Heart right ventricle (tissue), 16 donors: ENCODE results near the gene NELFB. TPM values are rescaled to one million over a fixed set of nuclear protein-coding genes. Genes with fewer than 3 reads are reported as not detected.

Experiments
- ATAC-seq, 8 donors: fragments of 200-7000 bp; cut with Tn5 transposase; one replicate each; pipeline ENCODE4 v1.9.1; 2020; ENCODE audit warnings: mild to moderate bottlenecking in 8 of 8, moderate library complexity in 8 of 8, moderate number of reproducible peaks in 1 of 8
- DNase-seq, 2 donors: peaks; one replicate each; pipeline ENCODE4 v3.0.0-alpha.2; 2020
- H3K27ac ChIP-seq, 10 donors: fragments of 200-600 bp; sonication (generic) in 2 of 10; one replicate each; pipeline versions ENCODE4 v1.5.0 to v1.8.0; 2020 to 2022; ENCODE audit warnings: mild to moderate bottlenecking in 3 of 10
- H3K27me3 ChIP-seq, 7 donors: fragments of 200-600 bp; one replicate each; pipeline ENCODE4 v1.8.0; 2021 to 2022; ENCODE audit warnings: mild to moderate bottlenecking in 2 of 7
- H3K36me3 ChIP-seq, 9 donors: fragments of 200-600 bp; sonication (generic) in 1 of 9; one replicate each; pipeline versions ENCODE4 v1.5.0 to v1.8.0; 2020 to 2022; ENCODE audit warnings: mild to moderate bottlenecking in 2 of 9
- H3K4me1 ChIP-seq, 9 donors: fragments of 200-600 bp; sonication (generic) in 1 of 9; one replicate each; pipeline versions ENCODE4 v1.5.0 to v1.8.0; 2020 to 2022; ENCODE audit warnings: mild to moderate bottlenecking in 4 of 9
- H3K4me3 ChIP-seq, 10 donors: fragments of 200-600 bp; sonication (generic) in 2 of 10; one replicate each; pipeline versions ENCODE4 v1.5.0 to v1.8.0; 2020 to 2022; ENCODE audit warnings: mild to moderate bottlenecking in 7 of 10, moderate library complexity in 2 of 10
- H3K9me3 ChIP-seq, 11 donors: fragments of 200-600 bp in 10 of 11; sonication (generic) in 2 of 11; one replicate each; pipeline versions ENCODE4 v1.5.0 to v1.8.0; 2013 to 2022; ENCODE audit warnings: mild to moderate bottlenecking in 2 of 11, control low read depth in 1 of 11, moderate library complexity in 1 of 11
- CTCF ChIP-seq, 9 donors: fragments of 200-600 bp; sonication (generic) in 2 of 9; IDR thresholded peaks; one replicate each; pipeline versions ENCODE4 v1.5.0 to v1.8.0; 2021 to 2022; ENCODE audit warnings: antibody characterized with exemption in 9 of 9, mild to moderate bottlenecking in 5 of 9, moderate library complexity in 1 of 9
- WGBS, 2 donors: extraction: QIAGEN DNeasy Blood & Tissue Kit; methylation state at CpG; one replicate each; pipeline ENCODE4 v1.1.7; 2013; ENCODE audit warnings: inconsistent platforms in 1 of 2; 5-methylcytosine and 5-hydroxymethylcytosine counted together
- intact Hi-C, 10 donors: fragments of 100-400 bp; cut with DNase I; formaldehyde crosslinking; loops; one replicate each; pipeline versions ENCODE4 v1.11.1 to v1.14.2; 2022
- polyA plus RNA-seq, 2 donors: library from polyadenylated mRNA; stranded (reverse); fragments of 200-250 nt; gene quantifications; one replicate each; pipeline ENCODE4 v1.2.3, GENCODE V29; 2013
- total RNA-seq, 10 donors: library from RNA; stranded (reverse); fragmentation: NEBNext Ultra II Directional in 3 of 10; extraction: Animal tissue kit (Norgen Biotek cat#: 25700) in 3 of 10; gene quantifications; one replicate each; pipeline versions ENCODE4 v1.2.1 to v1.2.4, GENCODE V29; 2021 to 2023
- donor health status: Arrhythmogenic right ventricular cardiomyopathy.
- donor health status: ischemic (EF 13 %, LVEDD 7.1; RV severe dilation, severe dysfunction).
- donor health status: healthy with polysubstance abuse.
- donor health status: DM: no; HTN: yes; CAD: no.
- donor health status: DM: no; HTN: no; CAD: no.
- donor health status: ischemic (EF 25% LVEDD 6.9; RV normal size, moderate dysfunction).
- donor health status: ischemic (EF 25% LVEDD 5.7; RV mildly dilated, moderate dysfunction).
- donor health status: healthy.
- donor health status: DM: yes; HTN: yes; CAD: no.
- donor health status: Ischemic cardiomyopathy.
- donor health status: ischemic (EF 35%, LVEDD 5.7; RV mildly dilated, moderate dysfunction).
- donor health status: nonischemic (EF 11% LVEDD 7.7; RV severe dilation, severe dysfunction).
- donor health status: DM: yes; HTN: yes; CAD: no.
- donor health status: PGD.
- donor health status: ischemic (EF 29% LVEDD 5.4; RV normal size, mild dysfunction).
- donor health status: nonischemic (EF 23%, LVEDD 6.1; RV moderate dilation, normal function).

The NELFB gene
- total and polyA plus RNA-seq, 12 donors, result 31.5 to 52.9 (median 39.2) TPM

DNA sequence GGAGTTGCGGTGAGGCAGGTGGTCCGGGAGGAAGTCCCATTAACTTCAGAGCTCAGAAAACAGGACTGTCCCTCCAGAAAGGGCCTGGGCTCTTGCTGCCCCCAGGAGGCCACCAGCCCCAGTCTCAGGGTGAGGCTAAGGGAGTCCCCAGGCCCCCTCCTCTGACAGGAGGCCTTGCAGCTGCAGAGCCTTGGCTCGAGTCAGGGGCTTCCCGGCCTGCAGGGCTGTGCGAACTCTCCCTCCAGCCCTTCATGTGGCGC lies 7.3 kb upstream of the NELFB start:
- Histone ChIP-seq H3K4me3 (no peak overlapping the region), H3K36me3 (peaks cover 0 to 13% (median 7%) of the 10 kb centered on the region in 9 donors), H3K27ac (no peak overlapping the region), H3K9me3 (no peaks in the 10 kb centered on the region), H3K4me1 (peaks cover 0 to 40% (median 22%) of the 10 kb centered on the region in 9 donors), H3K27me3 (no peaks in the 10 kb centered on the region)
- ATAC-seq (no peak), DNase-seq (no peak)
- no peak for TF ChIP-seq CTCF (IDR thresholded peaks at IDR 0.05)
- intact Hi-C loops, result no loop called here
- 85 to 87% methylated on average over 6 of the region's 6 CpGs for WGBS, 2 donors

GRCh38 chr9:137250329-137251193 lies 4.6 kb upstream of the NELFB start:
- no peaks in the 10 kb centered on the region for H3K27me3 ChIP-seq
- no peaks in the 10 kb centered on the region for H3K9me3 ChIP-seq
- WGBS, 2 donors, result 35 to 42% methylated on average over 17 to 18 of the region's 18 CpGs
- DNase-seq, result no peak
- H3K4me3 ChIP-seq, result no peak overlapping the region
- ATAC-seq, result peak in 5 of 8 donors; percentile 0 to 35 (median 16)
- TF ChIP-seq CTCF (IDR thresholded peaks at IDR 0.05), result no peak
- intact Hi-C loops, result no loop called here
- no peaks in the 10 kb centered on the region for H3K36me3 ChIP-seq
- peak overlapping the region in 5 of 10 donors; percentile 43 to 58 (median 51) for H3K27ac ChIP-seq
- peaks cover 5 to 37% (median 22%) of the 10 kb centered on the region in 9 donors for H3K4me1 ChIP-seq

DNA sequence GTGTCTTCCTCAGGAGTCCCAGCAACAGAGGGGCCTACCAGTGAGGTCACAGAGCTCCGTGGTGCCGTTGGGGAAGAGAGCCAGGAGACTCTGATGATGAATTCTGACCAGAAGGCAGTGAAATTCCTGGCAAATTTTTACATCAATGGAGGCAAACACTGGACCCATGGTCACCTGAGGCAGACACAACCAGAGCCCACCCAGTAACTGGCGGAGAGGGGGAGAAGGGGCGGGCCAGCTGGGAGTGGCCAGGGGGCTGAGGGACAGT lies 4.0 kb upstream of the NELFB start, which contains the start of gene STPG3:
STPG3 (plus strand) TSS at position 93 of the 268 bp plus-strand sequence; CDS start at position 94, 1 bp downstream.
- TF ChIP-seq CTCF (IDR thresholded peaks at IDR 0.05), result no peak
- H3K4me3 ChIP-seq, result no peak within 1 kb of the TSS
- H3K9me3 ChIP-seq, result no peaks in the 10 kb centered on the region
- ATAC-seq (no peak), DNase-seq (no peak)
- H3K4me1 ChIP-seq, result peaks cover 7 to 41% (median 27%) of the 10 kb centered on the region in 9 donors
- H3K27ac ChIP-seq, result peak within 1 kb of the TSS in 5 of 10 donors; percentile 43 to 58 (median 51)
- intact Hi-C loops, result no loop called here
- no peaks in the 10 kb centered on the region for H3K27me3 ChIP-seq
- 62 to 65% methylated on average over 4 of the region's 4 CpGs for WGBS, 2 donors
- H3K36me3 ChIP-seq, result peaks cover 0 to 2% (median 0%) of the 10 kb centered on the region in 9 donors

DNA sequence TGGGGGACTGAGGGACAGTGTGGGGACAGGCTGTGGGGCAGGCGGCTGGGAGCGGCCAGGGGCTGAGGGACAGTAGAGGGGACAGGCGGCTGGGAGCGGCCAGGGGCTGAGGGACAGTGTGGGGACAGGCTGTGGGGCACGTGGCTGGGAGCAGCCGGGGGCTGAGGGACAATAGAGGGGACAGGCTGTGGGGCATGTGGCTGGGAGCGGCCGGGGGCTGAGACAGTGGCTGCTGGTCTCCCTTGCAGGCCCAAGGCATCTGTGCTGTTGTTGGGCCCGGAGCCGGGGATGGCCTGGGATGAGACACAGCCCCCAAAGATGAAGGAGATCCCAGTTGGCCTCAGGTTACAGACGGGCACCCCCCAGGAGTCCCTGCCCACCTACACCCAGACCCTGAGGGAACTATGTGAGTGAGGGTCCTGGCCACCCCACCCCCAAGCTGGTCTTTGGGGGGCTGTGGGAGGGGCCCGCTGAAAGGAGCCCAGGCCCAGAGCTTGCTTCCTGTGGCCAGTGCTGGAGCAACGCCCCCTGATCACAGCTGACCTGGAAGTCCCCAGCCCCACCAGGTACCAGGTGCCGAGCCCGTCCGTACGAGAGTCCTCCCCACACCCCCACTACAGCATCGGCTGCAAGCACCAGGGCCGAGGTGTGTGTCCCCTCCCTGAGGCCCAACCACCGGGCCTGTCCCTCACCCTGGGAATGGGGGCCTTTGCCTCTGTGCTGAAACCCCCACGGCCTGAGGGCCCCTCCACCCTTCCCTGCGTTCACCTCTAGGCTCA lies 3.4 kb upstream of the NELFB start:
- 88 to 90% methylated on average over 20 to 22 of the region's 22 CpGs for WGBS, 2 donors
- intact Hi-C loops, result no loop called here
- no peak for TF ChIP-seq CTCF (IDR thresholded peaks at IDR 0.05)
- Histone ChIP-seq H3K9me3 (no peaks in the 10 kb centered on the region), H3K27me3 (no peaks in the 10 kb centered on the region), H3K4me1 (peaks cover 13 to 47% (median 32%) of the 10 kb centered on the region in 9 donors), H3K27ac (no peak overlapping the region), H3K4me3 (no peak overlapping the region), H3K36me3 (peaks cover 0 to 7% (median 3%) of the 10 kb centered on the region in 9 donors)
- DNase-seq (no peak), ATAC-seq (no peak)
